ENCODE results near the gene WNT10A. TPM values are rescaled to one million over a fixed set of nuclear protein-coding genes. Genes with fewer than 3 reads are reported as not detected.

WNT10A gene
- total RNA-seq, 2 donors from 2014 or later = 3.6 to 4.3 TPM

GRCh38 chr2:218857371-218858137, 23.1 kb upstream of the WNT10A start:
- 29% methylated on average over 10 of the region's 10 CpGs for WGBS
- intact Hi-C loops (cut with DNase I) = no loop called here
- H3K36me3 ChIP-seq = no peaks in the 10 kb centered on the region
- no peak overlapping the region for H3K4me3 ChIP-seq
- H3K4me1 ChIP-seq (replicated peaks) = no peaks in the 10 kb centered on the region
- no peaks in the 10 kb centered on the region for H3K27me3 ChIP-seq (replicated peaks; ENCODE audit: insufficient read depth)
- H3K9me3 ChIP-seq = no peaks in the 10 kb centered on the region
- no peak for DNase-seq (ENCODE audit: low spot score)
- TF ChIP-seq POLR2AphosphoS5 (IDR thresholded peaks at IDR 0.05) (no peak), CTCF (IDR thresholded peaks at IDR 0.05) (no peak), POLR2A (IDR thresholded peaks at IDR 0.05) (no peak)
- H3K27ac ChIP-seq = no peak overlapping the region

- no peaks in the 10 kb centered on the region for H3K9me3 ChIP-seq
- H3K4me1 ChIP-seq (replicated peaks) = no peaks in the 10 kb centered on the region
- TF ChIP-seq CTCF (IDR thresholded peaks at IDR 0.05) (no peak), POLR2A (IDR thresholded peaks at IDR 0.05) (no peak), POLR2AphosphoS5 (IDR thresholded peaks at IDR 0.05) (no peak)
- no peak overlapping the region for H3K27ac ChIP-seq
- DNase-seq (ENCODE audit: low spot score) = no peak
- no peaks in the 10 kb centered on the region for H3K36me3 ChIP-seq
- no peaks in the 10 kb centered on the region for H3K27me3 ChIP-seq (replicated peaks; ENCODE audit: insufficient read depth)
- no peak overlapping the region for H3K4me3 ChIP-seq
- intact Hi-C loops (cut with DNase I) = no loop called here
- WGBS = 47% methylated on average over 1 of the region's 1 CpG
Observed at GRCh38 chr2:218858138-218858445, 22.6 kb upstream of the WNT10A start.

GRCh38 chr2:218858671-218859555, 21.7 kb upstream of the WNT10A start:
- Histone ChIP-seq H3K27ac (no peak overlapping the region), H3K9me3 (no peaks in the 10 kb centered on the region), H3K4me1 (replicated peaks) (no peaks in the 10 kb centered on the region), H3K27me3 (replicated peaks; ENCODE audit: insufficient read depth) (no peaks in the 10 kb centered on the region), H3K4me3 (peak overlapping the region; percentile 24 to 41), H3K36me3 (no peaks in the 10 kb centered on the region)
- WGBS = 9% methylated on average over 51 of the region's 51 CpGs
- no peak for DNase-seq (ENCODE audit: low spot score)
- no peak for TF ChIP-seq POLR2AphosphoS5 (IDR thresholded peaks at IDR 0.05)
- no peak for TF ChIP-seq POLR2A (IDR thresholded peaks at IDR 0.05)
- TF ChIP-seq CTCF (IDR thresholded peaks at IDR 0.05) = no peak
- intact Hi-C loops (cut with DNase I) = no loop called here

GRCh38 chr2:218859556-218859987, 21.1 kb upstream of the WNT10A start, which contains the start of gene WNT6:
Gene WNT6, plus strand, starts transcription at chr2:218859805. Its CDS starts 233 bp downstream, at chr2:218860038.
- intact Hi-C loops (cut with DNase I) = no loop called here
- H3K4me3 ChIP-seq = peak within 1 kb of the TSS; percentile 24 to 41

More at GRCh38 chr2:218859556-218859987, 21.1 kb upstream of the WNT10A start, which contains the start of gene WNT6:
- no peak for DNase-seq (ENCODE audit: low spot score)
- Histone ChIP-seq H3K27ac (no peak within 1 kb of the TSS), H3K36me3 (no peaks in the 10 kb centered on the region), H3K9me3 (no peaks in the 10 kb centered on the region), H3K4me1 (replicated peaks) (no peaks in the 10 kb centered on the region), H3K27me3 (replicated peaks; ENCODE audit: insufficient read depth) (no peaks in the 10 kb centered on the region)
- 4% methylated on average over 31 of the region's 64 CpGs for WGBS
- TF ChIP-seq CTCF (IDR thresholded peaks at IDR 0.05) (no peak), POLR2A (IDR thresholded peaks at IDR 0.05) (no peak), POLR2AphosphoS5 (IDR thresholded peaks at IDR 0.05) (no peak)
